ENCODE measurements around the gene MYMX. TPM values are rescaled to one million over a fixed set of nuclear protein-coding genes. Genes with fewer than 3 reads are reported as not detected.

MYMX gene
- total and polyA plus RNA-seq, 2 of the 13 experiments (the other 11 are each of a cell fraction or from before 2014, with no cell fraction given), result not detected

DNA sequence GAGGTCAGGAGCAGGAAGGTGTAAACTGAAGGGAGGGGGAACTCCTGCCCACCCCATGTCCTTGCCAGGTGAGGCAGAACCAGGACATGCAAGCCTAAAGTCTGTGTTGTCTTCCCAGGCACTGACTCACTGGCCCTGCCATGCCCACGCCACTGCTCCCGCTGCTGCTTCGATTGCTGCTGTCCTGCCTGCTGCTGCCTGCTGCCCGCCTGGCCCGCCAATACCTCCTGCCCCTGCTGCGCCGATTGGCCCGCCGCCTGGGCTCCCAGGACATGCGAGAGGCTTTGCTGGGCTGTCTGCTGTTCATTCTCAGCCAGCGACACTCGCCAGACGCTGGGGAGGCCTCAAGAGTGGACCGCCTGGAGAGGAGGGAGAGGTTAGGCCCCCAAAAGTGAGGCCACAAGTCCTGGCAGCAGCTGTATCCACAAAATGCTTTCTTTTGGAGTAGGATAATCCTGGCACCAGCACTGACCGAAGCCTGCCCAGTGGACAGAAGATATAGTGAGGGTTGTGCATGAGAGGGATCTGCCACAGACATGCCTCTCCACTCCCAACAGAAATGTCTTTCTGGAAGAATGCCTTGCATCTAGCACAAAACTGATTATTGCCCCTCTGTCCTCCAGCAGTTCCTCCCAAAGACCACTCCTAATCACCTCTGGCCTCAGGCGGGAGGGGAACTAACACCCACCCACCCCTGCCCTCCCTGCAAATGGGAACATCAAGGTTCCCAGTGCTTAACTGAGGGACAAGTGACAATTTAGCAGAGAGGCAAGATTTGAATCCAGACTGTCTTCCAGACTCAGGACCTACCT lies 812 bp downstream of the MYMX start (continued):
- TF ChIP-seq, protein P1, sequence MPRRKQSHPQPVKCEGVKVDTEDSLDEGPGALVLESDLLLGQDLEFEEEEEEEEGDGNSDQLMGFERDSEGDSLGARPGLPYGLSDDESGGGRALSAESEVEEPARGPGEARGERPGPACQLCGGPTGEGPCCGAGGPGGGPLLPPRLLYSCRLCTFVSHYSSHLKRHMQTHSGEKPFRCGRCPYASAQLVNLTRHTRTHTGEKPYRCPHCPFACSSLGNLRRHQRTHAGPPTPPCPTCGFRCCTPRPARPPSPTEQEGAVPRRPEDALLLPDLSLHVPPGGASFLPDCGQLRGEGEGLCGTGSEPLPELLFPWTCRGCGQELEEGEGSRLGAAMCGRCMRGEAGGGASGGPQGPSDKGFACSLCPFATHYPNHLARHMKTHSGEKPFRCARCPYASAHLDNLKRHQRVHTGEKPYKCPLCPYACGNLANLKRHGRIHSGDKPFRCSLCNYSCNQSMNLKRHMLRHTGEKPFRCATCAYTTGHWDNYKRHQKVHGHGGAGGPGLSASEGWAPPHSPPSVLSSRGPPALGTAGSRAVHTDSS (CRISPR knock-in tag; conservative IDR thresholded peaks at IDR 0.05), result no peak
- TF ChIP-seq PHF20 (CRISPR knock-in tag; IDR thresholded peaks at IDR 0.05) (no peak), KLF11 (CRISPR knock-in tag; IDR thresholded peaks at IDR 0.05) (no peak), MAF1 (CRISPR knock-in tag; IDR thresholded peaks at IDR 0.05; ENCODE audit: borderline replicate concordance) (no peak), ZNF549 (CRISPR knock-in tag; IDR thresholded peaks at IDR 0.05) (no peak), HIVEP1 (CRISPR knock-in tag; IDR thresholded peaks at IDR 0.05) (peak; percentile 26; the same call in 1 of the 2 replicates), MXD4 (CRISPR knock-in tag; IDR thresholded peaks at IDR 0.05) (peak; percentile 71; the same call in 1 of the 2 replicates), ATRX (CRISPR knock-in tag; IDR thresholded peaks at IDR 0.05; ENCODE audit: borderline replicate concordance) (no peak), ZNF737 (CRISPR knock-in tag; IDR thresholded peaks at IDR 0.05; ENCODE audit: borderline replicate concordance) (no peak), GABPB1 (CRISPR knock-in tag; IDR thresholded peaks at IDR 0.05) (peak; percentile 50; the same call in 1 of the 2 replicates), SNAPC4 (CRISPR knock-in tag; IDR thresholded peaks at IDR 0.05) (no peak), PPARG (CRISPR knock-in tag; conservative IDR thresholded peaks at IDR 0.05) (no peak), PRMT3 (CRISPR knock-in tag; IDR thresholded peaks at IDR 0.05; ENCODE audit: borderline replicate concordance, low read depth) (no peak), GZF1 (CRISPR knock-in tag; IDR thresholded peaks at IDR 0.05) (no peak), WIZ (CRISPR knock-in tag; IDR thresholded peaks at IDR 0.05) (no peak)
- TF ChIP-seq, protein P2, sequence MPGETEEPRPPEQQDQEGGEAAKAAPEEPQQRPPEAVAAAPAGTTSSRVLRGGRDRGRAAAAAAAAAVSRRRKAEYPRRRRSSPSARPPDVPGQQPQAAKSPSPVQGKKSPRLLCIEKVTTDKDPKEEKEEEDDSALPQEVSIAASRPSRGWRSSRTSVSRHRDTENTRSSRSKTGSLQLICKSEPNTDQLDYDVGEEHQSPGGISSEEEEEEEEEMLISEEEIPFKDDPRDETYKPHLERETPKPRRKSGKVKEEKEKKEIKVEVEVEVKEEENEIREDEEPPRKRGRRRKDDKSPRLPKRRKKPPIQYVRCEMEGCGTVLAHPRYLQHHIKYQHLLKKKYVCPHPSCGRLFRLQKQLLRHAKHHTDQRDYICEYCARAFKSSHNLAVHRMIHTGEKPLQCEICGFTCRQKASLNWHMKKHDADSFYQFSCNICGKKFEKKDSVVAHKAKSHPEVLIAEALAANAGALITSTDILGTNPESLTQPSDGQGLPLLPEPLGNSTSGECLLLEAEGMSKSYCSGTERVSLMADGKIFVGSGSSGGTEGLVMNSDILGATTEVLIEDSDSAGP (CRISPR knock-in tag; IDR thresholded peaks at IDR 0.05; ENCODE audit: borderline replicate concordance), result peak; percentile 71; the same call in 1 of the 2 replicates
- TF ChIP-seq, protein P3, sequence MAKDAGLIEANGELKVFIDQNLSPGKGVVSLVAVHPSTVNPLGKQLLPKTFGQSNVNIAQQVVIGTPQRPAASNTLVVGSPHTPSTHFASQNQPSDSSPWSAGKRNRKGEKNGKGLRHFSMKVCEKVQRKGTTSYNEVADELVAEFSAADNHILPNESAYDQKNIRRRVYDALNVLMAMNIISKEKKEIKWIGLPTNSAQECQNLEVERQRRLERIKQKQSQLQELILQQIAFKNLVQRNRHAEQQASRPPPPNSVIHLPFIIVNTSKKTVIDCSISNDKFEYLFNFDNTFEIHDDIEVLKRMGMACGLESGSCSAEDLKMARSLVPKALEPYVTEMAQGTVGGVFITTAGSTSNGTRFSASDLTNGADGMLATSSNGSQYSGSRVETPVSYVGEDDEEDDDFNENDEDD (CRISPR knock-in tag; IDR thresholded peaks at IDR 0.05; ENCODE audit: borderline replicate concordance), result peak; percentile 93
- TF ChIP-seq, protein P4, sequence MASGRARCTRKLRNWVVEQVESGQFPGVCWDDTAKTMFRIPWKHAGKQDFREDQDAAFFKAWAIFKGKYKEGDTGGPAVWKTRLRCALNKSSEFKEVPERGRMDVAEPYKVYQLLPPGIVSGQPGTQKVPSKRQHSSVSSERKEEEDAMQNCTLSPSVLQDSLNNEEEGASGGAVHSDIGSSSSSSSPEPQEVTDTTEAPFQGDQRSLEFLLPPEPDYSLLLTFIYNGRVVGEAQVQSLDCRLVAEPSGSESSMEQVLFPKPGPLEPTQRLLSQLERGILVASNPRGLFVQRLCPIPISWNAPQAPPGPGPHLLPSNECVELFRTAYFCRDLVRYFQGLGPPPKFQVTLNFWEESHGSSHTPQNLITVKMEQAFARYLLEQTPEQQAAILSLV (CRISPR knock-in tag; IDR thresholded peaks at IDR 0.05; ENCODE audit: borderline replicate concordance), result 0 out of 2 replicates have a peak, but pooled peaks have one; percentile 45
